BLaER1 (cell line): Measurements from ENCODE around the gene USP6NL.
"Not testable (repeated sequence)": the region's sequence is repeated elsewhere in the genome, so short reads cannot be mapped to it uniquely, and the experiment has no call there.

Experiments used
- H3K27ac ChIP-seq: shearing (Covaris generic); formaldehyde crosslinking; 2 replicates; pipeline ENCODE4 v1.8.1; 2022
- H3K27me3 ChIP-seq: shearing (Covaris generic); formaldehyde crosslinking; 2 replicates; pipeline ENCODE4 v1.8.1; 2022
- H3K36me3 ChIP-seq: shearing (Covaris generic); formaldehyde crosslinking; 2 replicates; pipeline ENCODE4 v1.8.1; 2022
- H3K4me1 ChIP-seq: shearing (Covaris generic); formaldehyde crosslinking; 2 replicates; pipeline ENCODE4 v1.8.1; 2022
- H3K4me2 ChIP-seq: shearing (Covaris generic); formaldehyde crosslinking; 2 replicates; pipeline ENCODE4 v1.8.1; 2022
- H3K4me3 ChIP-seq: shearing (Covaris generic); formaldehyde crosslinking; 2 replicates; pipeline ENCODE4 v1.8.1; 2022
- H3K9ac ChIP-seq: shearing (Covaris generic); formaldehyde crosslinking; 2 replicates; pipeline ENCODE4 v1.8.1; 2022
- H3K9me3 ChIP-seq: shearing (Covaris generic); formaldehyde crosslinking; 2 replicates; pipeline ENCODE4 v1.8.1; 2022
- H4K20me1 ChIP-seq: shearing (Covaris generic); formaldehyde crosslinking; 2 replicates; pipeline ENCODE4 v1.8.1; 2022
- Cebpa-rat ChIP-seq: shearing (Covaris generic); IDR thresholded peaks from 2 replicates; pipeline ENCODE4 v1.8.1; 2022

The USP6NL gene

DNA sequence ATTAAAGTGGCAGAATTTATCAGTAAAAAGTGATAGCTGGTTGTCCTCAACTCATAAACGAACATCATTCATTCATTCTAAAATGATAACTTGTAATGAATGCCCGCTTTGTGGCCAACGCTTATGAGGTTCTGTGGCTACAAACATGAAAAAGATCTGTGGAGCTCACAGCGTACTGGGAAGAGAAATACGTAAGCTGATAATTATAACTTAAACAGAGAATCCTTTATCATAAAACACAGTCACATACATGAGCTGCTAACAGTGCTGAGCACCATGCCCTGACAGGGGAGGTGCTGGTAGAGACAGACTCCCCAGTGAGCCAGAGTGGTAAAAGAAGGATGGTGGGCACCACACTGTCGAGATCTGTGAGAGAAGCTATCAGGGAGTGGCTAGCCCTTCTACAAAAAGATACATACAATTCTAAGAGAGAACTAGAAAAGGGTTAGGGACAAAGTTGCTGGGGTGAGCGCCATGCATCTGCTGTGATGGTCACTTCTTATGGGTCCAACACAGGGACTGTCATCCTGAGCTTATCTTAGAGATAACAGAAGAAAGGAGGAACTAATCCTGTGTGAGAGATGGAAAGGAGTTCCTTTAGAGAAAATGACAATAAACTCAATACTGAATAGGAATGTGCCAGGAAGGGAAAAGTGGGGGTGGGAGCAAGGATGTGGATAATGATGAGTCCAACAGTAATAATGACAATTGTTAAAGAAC lies 106.7 kb downstream of the USP6NL start:
- Histone ChIP-seq H3K4me3 (no peak overlapping the region), H3K4me1 (peaks cover 7% of the 10 kb centered on the region; the same call in 1 of the 2 replicates), H3K36me3 (peaks cover 55% of the 10 kb centered on the region), H4K20me1 (0 out of 2 replicates have a peak, but pooled peaks cover 6% of the 10 kb centered on the region), H3K9ac (no peak overlapping the region), H3K27me3 (no peaks in the 10 kb centered on the region), H3K27ac (no peak overlapping the region), H3K4me2 (no peak overlapping the region), H3K9me3 (no peaks in the 10 kb centered on the region)
- no peak for TF ChIP-seq Cebpa-rat

DNA sequence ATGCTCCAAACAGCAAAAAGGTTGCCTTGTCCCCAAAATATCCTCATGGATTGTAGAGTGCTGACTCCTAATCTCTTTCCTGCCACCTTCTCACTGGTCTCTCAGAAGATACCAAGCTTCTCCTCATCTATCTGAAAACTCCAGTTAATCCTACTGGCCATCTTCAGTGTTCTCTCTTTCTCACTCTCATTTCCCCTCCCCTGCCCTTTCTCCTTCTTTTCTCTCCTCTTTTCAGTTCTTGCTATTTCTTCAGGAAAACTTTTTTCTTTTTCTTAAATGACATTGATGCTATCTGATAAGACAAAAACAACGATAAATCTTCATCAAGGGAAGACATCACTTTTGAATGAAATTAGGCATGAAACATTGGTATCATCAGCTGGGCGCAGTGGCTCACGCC lies 109.8 kb downstream of the USP6NL start:
- 0 out of 2 replicates have a peak, but pooled peaks cover 6% of the 10 kb centered on the region for H4K20me1 ChIP-seq
- no peak overlapping the region for H3K4me2 ChIP-seq
- H3K9me3 ChIP-seq = no peaks in the 10 kb centered on the region
- no peak overlapping the region for H3K9ac ChIP-seq
- no peaks in the 10 kb centered on the region for H3K27me3 ChIP-seq
- H3K27ac ChIP-seq = no peak overlapping the region
- peaks cover 7% of the 10 kb centered on the region; the same call in 1 of the 2 replicates for H3K4me1 ChIP-seq
- H3K36me3 ChIP-seq = peaks cover 64% of the 10 kb centered on the region
- TF ChIP-seq Cebpa-rat = no peak
- H3K4me3 ChIP-seq = no peak overlapping the region

DNA sequence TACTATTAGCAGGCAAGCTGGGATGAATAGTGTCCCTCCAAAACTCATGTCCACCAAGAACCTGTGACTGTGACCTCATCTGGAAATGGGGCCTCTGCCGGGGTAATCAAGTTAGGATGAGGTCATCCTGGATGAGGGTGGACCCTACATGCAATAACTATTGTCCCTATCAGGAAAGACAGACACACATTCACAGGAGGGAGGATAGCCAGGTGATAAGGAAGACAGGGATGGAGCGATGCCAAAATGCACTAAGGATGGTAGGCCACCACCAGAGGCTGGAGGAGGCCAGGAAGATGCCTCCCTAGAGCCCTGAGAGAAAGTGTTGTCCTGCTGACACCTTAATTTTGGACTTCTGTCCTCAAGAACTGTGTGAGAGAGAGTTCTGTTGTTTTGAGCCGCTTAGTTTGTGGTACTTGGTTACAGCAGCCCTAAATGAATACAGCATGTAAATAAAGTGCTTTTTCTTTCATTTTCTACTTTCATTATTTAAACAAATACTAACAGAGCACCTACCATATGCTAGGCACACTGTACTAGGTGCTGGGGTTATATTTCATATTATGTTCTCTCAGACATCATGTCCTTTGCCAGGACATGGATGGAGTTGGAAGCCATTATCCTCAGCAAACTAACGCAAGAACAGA lies 111.9 kb downstream of the USP6NL start:
- peaks cover 7% of the 10 kb centered on the region; the same call in 1 of the 2 replicates for H3K4me1 ChIP-seq
- no peaks in the 10 kb centered on the region for H3K9me3 ChIP-seq
- TF ChIP-seq Cebpa-rat = no peak
- peaks cover 62% of the 10 kb centered on the region for H3K36me3 ChIP-seq
- H4K20me1 ChIP-seq = 0 out of 2 replicates have a peak, but pooled peaks cover under 1% of the 10 kb centered on the region
- H3K4me2 ChIP-seq = no peak overlapping the region
- H3K27ac ChIP-seq = no peak overlapping the region
- H3K9ac ChIP-seq = no peak overlapping the region
- no peaks in the 10 kb centered on the region for H3K27me3 ChIP-seq
- no peak overlapping the region for H3K4me3 ChIP-seq

DNA sequence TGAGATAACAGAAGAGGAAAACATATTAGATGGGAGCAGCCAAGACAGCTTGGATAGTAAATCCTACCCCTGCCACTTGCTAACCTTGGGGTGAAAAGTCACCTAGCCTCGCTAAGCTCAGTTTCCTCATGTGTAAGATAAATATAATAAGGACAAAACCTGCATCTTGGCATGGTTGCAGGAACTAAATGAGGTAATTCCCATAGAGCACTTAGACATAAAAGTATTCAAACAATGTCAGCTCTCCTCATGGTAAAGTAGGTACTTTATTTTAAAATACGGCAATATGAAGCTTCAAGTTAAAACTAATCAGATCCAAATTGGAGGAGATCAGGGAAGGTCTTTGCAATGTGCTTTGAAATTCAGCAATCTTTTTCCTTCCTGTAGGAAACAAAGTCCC lies 113.1 kb downstream of the USP6NL start:
- no peak overlapping the region for H3K27ac ChIP-seq
- peaks cover 70% of the 10 kb centered on the region for H3K36me3 ChIP-seq
- no peaks in the 10 kb centered on the region for H3K27me3 ChIP-seq
- H3K9me3 ChIP-seq = no peaks in the 10 kb centered on the region
- H3K4me1 ChIP-seq = peaks cover 7% of the 10 kb centered on the region; the same call in 1 of the 2 replicates
- no peak overlapping the region for H3K4me3 ChIP-seq
- TF ChIP-seq Cebpa-rat = no peak
- no peaks in the 10 kb centered on the region for H4K20me1 ChIP-seq
- no peak overlapping the region for H3K9ac ChIP-seq
- H3K4me2 ChIP-seq = no peak overlapping the region

DNA sequence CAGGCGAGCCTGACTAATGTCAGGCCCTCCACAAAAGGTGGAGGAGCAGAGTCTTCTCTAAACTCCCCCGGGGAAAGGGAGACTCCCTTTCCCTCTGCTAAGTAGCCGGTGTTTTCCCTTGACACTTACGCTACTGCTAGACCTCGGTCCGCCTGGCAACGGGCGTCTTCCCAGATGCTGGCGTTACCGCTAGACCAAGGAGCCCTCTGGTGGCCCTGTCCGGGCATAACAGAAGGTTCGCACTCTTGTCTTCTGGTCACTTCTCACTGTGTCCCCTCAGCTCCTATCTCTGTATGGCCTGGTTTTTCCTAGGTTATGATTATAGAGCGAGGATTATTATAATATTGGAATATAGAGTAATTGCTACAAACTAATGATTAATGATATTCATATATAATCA lies 116.5 kb downstream of the USP6NL start:
- not testable (repeated sequence) for H4K20me1 ChIP-seq, H3K4me3 ChIP-seq, H3K27ac ChIP-seq, H3K9ac ChIP-seq, H3K9me3 ChIP-seq, H3K27me3 ChIP-seq, H3K4me2 ChIP-seq, H3K4me1 ChIP-seq
- H3K36me3 ChIP-seq = peaks cover 92% of the 10 kb centered on the region

DNA sequence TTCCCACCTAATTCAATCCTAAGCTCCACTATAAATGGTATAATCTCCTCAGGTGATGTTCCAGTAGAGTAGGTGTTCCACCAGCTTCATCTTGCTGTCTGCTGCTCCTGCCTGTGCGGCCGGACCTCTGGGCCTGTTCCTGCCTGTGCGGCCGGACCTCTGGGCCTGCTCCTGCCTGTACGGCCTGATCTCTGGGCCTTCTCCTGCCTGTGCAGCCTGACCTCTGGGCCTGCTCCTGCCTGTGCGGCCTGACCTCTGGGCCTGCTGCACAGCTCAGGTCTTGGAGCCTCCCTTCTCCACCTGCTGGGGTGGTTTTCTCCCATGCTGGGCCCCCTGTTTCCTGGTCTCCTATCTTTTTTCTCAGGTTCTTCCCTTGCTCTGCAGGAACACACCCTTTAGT lies 117.8 kb downstream of the USP6NL start:
- Histone ChIP-seq H3K4me2 (no peak overlapping the region), H3K4me1 (no peaks in the 10 kb centered on the region; the same call in 1 of the 2 replicates), H3K4me3 (no peak overlapping the region), H3K36me3 (peaks cover 90% of the 10 kb centered on the region), H3K27ac (no peak overlapping the region), H3K9ac (no peak overlapping the region), H4K20me1 (no peaks in the 10 kb centered on the region), H3K9me3 (no peaks in the 10 kb centered on the region), H3K27me3 (no peaks in the 10 kb centered on the region)
- TF ChIP-seq Cebpa-rat = no peak

DNA sequence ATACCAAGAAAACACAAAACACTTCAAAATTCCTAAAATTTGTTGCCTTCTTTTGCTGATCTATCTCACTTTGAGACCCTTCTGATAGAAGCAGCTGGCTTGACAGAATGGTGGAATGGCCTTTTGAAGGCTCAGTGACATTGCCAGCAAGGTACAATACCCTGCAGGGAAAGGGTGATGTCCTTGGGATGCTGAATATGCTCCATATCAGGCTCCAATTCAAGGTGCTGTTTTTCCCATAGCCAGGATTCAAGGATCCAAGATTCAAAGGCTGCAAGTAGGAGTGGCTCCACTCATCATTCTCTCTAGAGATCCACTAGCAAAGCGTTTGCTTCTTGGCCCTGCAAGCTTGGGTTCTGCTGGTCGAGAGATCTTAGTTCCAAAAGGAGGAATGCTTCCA lies 120.4 kb downstream of the USP6NL start:
- H3K27me3 ChIP-seq = no peaks in the 10 kb centered on the region
- H3K9ac ChIP-seq = no peak overlapping the region
- no peaks in the 10 kb centered on the region for H4K20me1 ChIP-seq
- no peaks in the 10 kb centered on the region for H3K9me3 ChIP-seq
- H3K4me1 ChIP-seq = no peaks in the 10 kb centered on the region; the same call in 1 of the 2 replicates
- no peak overlapping the region for H3K4me2 ChIP-seq
- H3K4me3 ChIP-seq = no peak overlapping the region
- peaks cover 76% of the 10 kb centered on the region for H3K36me3 ChIP-seq
- TF ChIP-seq Cebpa-rat = no peak
- H3K27ac ChIP-seq = no peak overlapping the region

DNA sequence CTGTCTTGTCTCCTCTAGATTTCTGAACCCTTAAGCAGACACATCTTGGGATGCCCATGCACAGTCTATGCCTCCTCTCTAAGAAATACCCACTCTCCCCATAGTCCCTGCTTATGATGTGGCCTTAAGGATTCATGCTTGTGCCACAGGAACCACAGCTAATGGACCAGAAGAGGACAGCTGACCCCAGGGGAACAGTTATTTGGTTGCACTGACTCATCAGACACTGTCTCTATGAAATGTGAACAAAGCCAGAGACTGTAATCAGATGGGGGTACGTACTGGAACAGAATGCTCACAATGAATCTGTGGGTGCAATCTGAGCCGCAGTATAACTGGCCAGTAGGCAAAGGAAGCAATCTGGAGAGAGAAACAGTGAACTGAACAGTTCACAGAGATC lies 121.9 kb downstream of the USP6NL start:
- Histone ChIP-seq H3K27ac (no peak overlapping the region), H4K20me1 (no peaks in the 10 kb centered on the region), H3K4me3 (no peak overlapping the region), H3K36me3 (peaks cover 68% of the 10 kb centered on the region), H3K9me3 (no peaks in the 10 kb centered on the region), H3K4me1 (no peaks in the 10 kb centered on the region; the same call in 1 of the 2 replicates), H3K9ac (no peak overlapping the region), H3K27me3 (no peaks in the 10 kb centered on the region), H3K4me2 (no peak overlapping the region)
- TF ChIP-seq Cebpa-rat = no peak

DNA sequence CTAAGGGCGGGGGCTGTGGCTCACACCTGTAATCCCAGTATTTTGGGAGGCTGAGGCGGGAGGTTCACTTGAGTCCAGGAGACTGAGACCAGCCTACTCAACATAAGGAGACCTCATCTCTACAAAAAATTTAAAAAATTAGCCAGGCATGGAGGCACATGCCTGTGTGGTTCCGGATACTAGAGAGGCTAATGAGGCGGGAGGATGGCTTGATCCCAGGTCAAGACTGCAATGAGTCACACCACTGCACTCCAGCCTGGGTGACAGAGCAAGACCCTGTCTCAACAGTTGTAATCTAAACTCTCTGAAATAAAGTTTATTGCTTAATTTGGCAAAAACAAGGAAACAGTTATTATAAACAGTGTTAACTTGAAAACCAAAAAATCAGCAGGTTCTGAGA lies 123.3 kb downstream of the USP6NL start:
- no peaks in the 10 kb centered on the region; the same call in 1 of the 2 replicates for H3K4me1 ChIP-seq
- H3K27me3 ChIP-seq = no peaks in the 10 kb centered on the region
- TF ChIP-seq Cebpa-rat = no peak
- H3K4me3 ChIP-seq = no peak overlapping the region
- no peak overlapping the region for H3K9ac ChIP-seq
- H3K9me3 ChIP-seq = no peaks in the 10 kb centered on the region
- peaks cover 63% of the 10 kb centered on the region for H3K36me3 ChIP-seq
- no peaks in the 10 kb centered on the region for H4K20me1 ChIP-seq
- no peak overlapping the region for H3K4me2 ChIP-seq
- H3K27ac ChIP-seq = no peak overlapping the region

DNA sequence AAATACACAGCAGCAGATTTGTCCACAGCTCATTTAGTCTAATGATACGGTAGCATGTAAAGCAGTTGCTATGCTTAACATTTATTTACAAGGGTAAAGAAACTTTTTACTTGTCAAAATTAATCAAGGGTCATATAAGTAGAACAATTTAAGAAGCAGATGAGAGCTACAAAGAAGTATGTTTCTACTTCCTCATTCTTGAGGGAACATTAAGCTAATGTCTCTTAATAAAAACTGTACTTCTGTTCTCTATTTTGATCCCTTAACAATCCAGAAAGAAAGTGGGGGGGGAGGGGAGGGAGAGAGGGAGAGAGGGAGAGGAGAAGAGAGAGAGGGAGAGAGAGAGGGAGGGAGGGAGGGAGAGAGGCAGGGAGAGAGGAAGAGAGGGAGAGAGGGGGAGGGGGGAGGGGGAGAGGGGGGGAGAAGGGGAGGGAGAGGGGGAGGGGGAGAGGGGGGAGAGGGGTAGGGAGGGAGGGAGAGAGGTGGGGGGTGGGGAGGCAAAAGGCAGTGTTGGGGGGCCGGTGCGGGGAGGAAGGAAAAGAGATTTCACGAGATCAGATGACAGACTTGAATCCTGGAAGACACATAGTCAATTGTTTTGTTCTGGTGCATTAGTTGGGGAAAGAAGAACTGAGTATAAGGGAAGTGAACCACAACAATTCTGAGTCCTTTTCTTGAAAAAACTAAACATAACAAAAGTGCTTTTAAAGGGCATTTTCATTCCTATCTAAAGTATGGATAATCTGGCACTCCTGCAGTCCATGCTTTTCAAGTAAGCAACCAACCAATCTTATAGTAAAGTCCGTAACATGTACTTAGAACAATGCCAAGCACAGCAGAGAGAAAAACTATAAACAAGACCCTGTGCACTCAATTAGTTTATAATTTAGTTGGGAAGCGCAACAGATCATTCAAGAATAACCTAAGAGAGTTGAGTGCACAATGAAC lies 128.0 kb downstream of the USP6NL start:
- no peak for TF ChIP-seq Cebpa-rat
- peaks cover 62% of the 10 kb centered on the region for H3K36me3 ChIP-seq

More for the DNA sequence above, 128.0 kb downstream of the USP6NL start:
- no peak overlapping the region for H3K4me2 ChIP-seq
- H3K27me3 ChIP-seq = no peaks in the 10 kb centered on the region
- no peak overlapping the region for H3K9ac ChIP-seq
- H3K9me3 ChIP-seq = no peaks in the 10 kb centered on the region
- H4K20me1 ChIP-seq = no peaks in the 10 kb centered on the region
- H3K4me1 ChIP-seq = no peaks in the 10 kb centered on the region
- H3K4me3 ChIP-seq = no peak overlapping the region
- no peak overlapping the region for H3K27ac ChIP-seq
